Measurements from ENCODE around the gene RHOB. TPM values are rescaled to one million over a fixed set of nuclear protein-coding genes. Genes with fewer than 3 reads are reported as not detected.
A peak's percentile ranks its signal among the peaks of the same experiment; 100 is the strongest.

RHOB gene
- total RNA-seq, 2 donors from 2014 or later = 376 to 784 TPM

DNA sequence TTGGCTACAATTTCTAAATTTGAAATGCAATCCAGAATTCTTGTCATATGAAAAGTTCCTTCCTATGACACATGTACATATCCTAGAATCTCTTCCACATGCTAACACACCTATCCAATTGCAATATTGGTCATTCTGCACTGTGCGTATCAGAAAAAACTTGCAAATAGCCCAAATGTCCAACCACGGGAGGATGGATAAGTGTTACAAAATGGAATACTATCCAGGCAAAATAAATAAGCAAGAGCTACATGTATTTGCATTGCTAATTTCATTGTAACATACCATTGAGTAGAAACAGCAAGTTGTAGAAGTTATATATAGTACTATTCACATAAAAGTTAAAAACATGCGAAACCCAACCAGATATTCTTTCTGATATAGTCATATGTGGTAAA is 15.6 kb upstream of the RHOB start:
- 97% methylated on average over 3 of the region's 3 CpGs for WGBS, 2 donors
- H3K4me3 ChIP-seq = no peak overlapping the region
- DNase-seq = no peak
- peaks cover 18% of the 10 kb centered on the region for H3K4me1 ChIP-seq
- H3K9me3 ChIP-seq = no peaks in the 10 kb centered on the region
- H3K27ac ChIP-seq = no peak overlapping the region
- ATAC-seq = no peak
- no peaks in the 10 kb centered on the region for H3K27me3 ChIP-seq
- intact Hi-C loops (cut with DNase I) = no loop called here
- TF ChIP-seq POLR2A (IDR thresholded peaks at IDR 0.05) = no peak
- TF ChIP-seq CTCF (IDR thresholded peaks at IDR 0.05) = no peak
- H3K36me3 ChIP-seq (replicated peaks in 1 of 2; ENCODE audit: insufficient read depth in 1 of 2, low read depth in 2 of 2) = no peaks in the 10 kb centered on the region

- ATAC-seq (no peak), DNase-seq (no peak)
- no peaks in the 10 kb centered on the region for H3K36me3 ChIP-seq (replicated peaks in 1 of 2; ENCODE audit: insufficient read depth in 1 of 2, low read depth in 2 of 2)
- no peak overlapping the region for H3K4me3 ChIP-seq
- peaks cover 18% of the 10 kb centered on the region for H3K4me1 ChIP-seq
- no peak overlapping the region for H3K27ac ChIP-seq
- 75 to 87% methylated on average over 5 of the region's 5 CpGs for WGBS, 2 donors
- TF ChIP-seq POLR2A (IDR thresholded peaks at IDR 0.05) = no peak
- no peak for TF ChIP-seq CTCF (IDR thresholded peaks at IDR 0.05)
- H3K9me3 ChIP-seq = no peaks in the 10 kb centered on the region
- no peaks in the 10 kb centered on the region for H3K27me3 ChIP-seq
- intact Hi-C loops (cut with DNase I) = no loop called here
Observed at GRCh38 chr2:20431772-20432171, 15.1 kb upstream of the RHOB start.

DNA sequence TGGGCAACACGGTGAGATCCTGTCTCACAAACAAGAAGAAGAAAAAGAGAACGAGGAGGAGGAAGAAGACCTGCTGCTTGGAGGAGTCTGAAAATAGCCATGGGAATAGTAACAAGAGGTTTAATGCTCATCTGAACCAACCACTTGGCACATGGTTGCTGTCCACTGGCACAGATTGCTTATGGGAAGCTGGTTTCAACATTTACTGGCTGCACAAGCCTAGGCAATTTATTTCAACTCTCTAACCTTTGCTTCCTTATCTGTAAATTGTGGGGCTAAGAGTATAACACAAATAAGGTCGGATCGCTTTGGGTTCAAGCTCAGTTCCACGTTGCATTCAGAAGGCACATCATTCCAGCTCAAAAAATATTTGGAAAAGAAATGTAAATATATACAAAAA is 14.2 kb upstream of the RHOB start:
- Histone ChIP-seq H3K27ac (no peak overlapping the region), H3K9me3 (no peaks in the 10 kb centered on the region), H3K36me3 (replicated peaks in 1 of 2; ENCODE audit: insufficient read depth in 1 of 2, low read depth in 2 of 2) (no peaks in the 10 kb centered on the region), H3K4me1 (peaks cover 22% of the 10 kb centered on the region), H3K27me3 (no peaks in the 10 kb centered on the region), H3K4me3 (no peak overlapping the region)
- DNase-seq (peak in 1 of 4 donors; percentile 13), ATAC-seq (no peak)
- TF ChIP-seq POLR2A (IDR thresholded peaks at IDR 0.05) = no peak
- intact Hi-C loops (cut with DNase I) = no loop called here
- 83 to 84% methylated on average over 5 of the region's 5 CpGs for WGBS, 2 donors

DNA sequence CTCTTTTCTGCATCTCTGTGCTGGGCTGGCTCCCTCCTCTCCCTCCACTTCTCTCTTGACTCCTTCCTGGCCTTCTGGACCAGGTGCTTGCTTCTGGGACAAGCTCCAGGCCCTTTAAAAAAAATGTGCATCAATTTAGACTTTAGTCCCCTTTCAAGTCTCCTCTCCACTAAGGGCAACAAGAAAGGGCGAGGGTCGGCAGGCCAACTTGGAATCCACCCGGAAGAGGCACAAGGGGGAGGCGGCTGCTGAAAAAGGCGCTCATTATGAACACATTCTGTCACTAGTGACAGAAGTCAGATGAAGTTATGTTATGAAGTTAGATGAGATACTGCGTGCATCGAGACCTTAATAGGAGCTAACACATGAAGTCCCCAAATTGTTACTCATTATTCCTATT is 13.6 kb upstream of the RHOB start:
- H3K27me3 ChIP-seq = no peaks in the 10 kb centered on the region
- no peaks in the 10 kb centered on the region for H3K9me3 ChIP-seq
- no peaks in the 10 kb centered on the region for H3K36me3 ChIP-seq (replicated peaks in 1 of 2; ENCODE audit: insufficient read depth in 1 of 2, low read depth in 2 of 2)
- H3K27ac ChIP-seq = no peak overlapping the region
- no peak for ATAC-seq
- no peak overlapping the region for H3K4me3 ChIP-seq
- intact Hi-C loops (cut with DNase I) = no loop called here
- WGBS, 2 donors = 87 to 90% methylated on average over 7 of the region's 7 CpGs
- peaks cover 27% of the 10 kb centered on the region for H3K4me1 ChIP-seq
- TF ChIP-seq POLR2A (IDR thresholded peaks at IDR 0.05) (no peak), CTCF (IDR thresholded peaks at IDR 0.05) (no peak)
- peak in 2 of 4 donors; percentile 0 to 9 for DNase-seq

DNA sequence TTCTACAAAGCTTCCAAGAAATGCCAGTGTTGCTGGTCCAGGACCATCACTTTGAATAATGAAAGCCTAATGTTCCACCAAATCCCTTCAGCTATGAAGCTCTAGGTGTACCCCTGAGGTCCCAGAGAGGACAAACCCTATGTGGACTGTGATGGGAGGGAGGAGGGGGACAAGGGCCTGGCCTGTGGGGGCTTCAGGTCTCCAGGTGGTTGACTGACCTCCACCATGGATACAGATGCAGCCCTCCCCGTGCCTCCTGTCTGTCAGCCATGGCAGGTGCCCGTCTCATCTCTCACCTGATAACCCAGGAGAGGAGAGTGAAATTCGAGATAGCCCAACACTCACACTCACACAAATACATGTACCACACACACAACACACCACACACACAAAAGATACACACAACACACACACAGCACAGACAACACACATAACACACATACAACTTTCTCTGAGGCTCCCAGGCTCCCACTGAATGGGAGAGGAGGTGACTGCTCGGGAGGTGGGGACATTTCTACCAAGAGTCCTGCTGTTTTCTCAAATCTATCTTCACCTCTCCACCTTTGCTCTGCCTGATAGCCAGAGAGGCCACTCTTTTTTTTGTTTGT is 12.8 kb upstream of the RHOB start:
- intact Hi-C loops (cut with DNase I) = no loop called here
- Histone ChIP-seq H3K36me3 (replicated peaks in 1 of 2; ENCODE audit: insufficient read depth in 1 of 2, low read depth in 2 of 2) (no peaks in the 10 kb centered on the region), H3K27me3 (no peaks in the 10 kb centered on the region), H3K9me3 (no peaks in the 10 kb centered on the region), H3K27ac (no peak overlapping the region), H3K4me3 (no peak overlapping the region), H3K4me1 (peaks cover 33% of the 10 kb centered on the region)
- DNase-seq (peak in 2 of 4 donors; percentile 3 to 8), ATAC-seq (no peak)
- TF ChIP-seq POLR2A (IDR thresholded peaks at IDR 0.05) (no peak), CTCF (IDR thresholded peaks at IDR 0.05) (no peak)
- WGBS, 2 donors = 72 to 77% methylated on average over 2 to 4 of the region's 4 CpGs

All from body of pancreas (tissue), 4 donors.